Activated CD8-positive, alpha-beta memory T cell treated with anti-CD3 and anti-CD28 coated beads, Interleukin-2, amount 50 U/mL, for 4 hours (primary cell): ENCODE measurements around the gene ASGR1.
"Not testable (repeated sequence)": the region's sequence is repeated elsewhere in the genome, so short reads cannot be mapped to it uniquely, and the experiment has no call there.

Experiments
- DNase-seq: peaks from one replicate; pipeline ENCODE4 v3.0.0-alpha.2; 2020

The ASGR1 gene

DNA sequence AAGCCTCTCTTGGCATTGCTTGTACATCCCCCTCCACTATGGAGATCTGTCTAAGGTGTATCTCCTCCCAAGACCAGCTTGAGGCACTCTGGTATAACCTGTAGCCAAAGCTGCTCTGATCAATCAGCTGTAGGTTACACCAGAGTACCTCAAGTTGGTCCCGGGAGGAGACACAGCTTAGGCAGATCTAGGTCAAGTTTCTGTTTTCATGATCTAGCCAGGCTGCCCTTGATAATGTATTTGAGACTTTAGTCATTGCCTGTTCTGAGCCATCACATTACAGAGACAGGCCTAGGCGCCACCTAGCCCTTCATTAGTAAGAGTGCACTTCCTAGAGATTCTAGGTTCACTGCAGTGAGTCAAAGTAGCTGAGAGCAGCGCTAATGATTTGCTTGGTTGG, 31.4 kb downstream of the ASGR1 start:
- DNase-seq, result no peak

DNA sequence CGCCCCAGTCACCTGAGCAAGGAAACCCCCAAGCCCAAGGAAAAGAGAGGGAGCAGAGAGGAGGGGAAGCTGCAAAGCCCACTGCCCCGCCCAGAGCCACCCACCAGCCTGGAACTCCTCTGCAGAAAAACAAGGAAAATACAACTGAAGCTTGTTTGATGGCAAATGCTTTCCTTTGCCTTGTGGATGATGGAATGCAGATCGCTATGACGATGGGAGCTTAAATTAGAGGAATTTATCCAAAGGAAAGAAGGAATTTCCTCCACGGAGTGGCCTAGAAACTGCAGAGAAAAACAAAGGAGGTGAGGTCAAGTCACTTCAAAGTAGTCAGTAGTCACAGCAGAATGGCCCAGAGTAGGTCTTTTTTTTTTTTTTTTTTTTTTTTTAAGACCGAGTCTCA, 33.1 kb downstream of the ASGR1 start:
- no peak for DNase-seq

DNA sequence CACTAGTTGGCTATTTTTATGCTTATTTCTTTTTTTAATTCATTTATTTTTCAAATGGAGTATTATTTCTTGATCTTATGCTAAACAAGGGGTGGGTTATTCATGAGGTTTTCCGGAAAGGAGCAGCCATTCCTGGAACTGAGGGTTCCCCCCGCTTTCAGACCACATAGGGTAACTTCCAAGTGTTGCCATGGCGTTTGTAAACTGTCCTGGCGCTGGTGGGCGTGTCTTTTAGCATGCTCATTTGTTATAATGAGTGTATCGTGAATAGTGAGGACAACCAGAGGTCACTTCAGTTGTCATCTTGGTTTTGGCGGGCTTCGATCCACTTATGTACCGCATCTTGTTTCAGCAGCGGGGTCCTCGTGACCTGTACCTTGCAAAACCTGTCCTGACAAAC, 35.0 kb downstream of the ASGR1 start:
- no peak for DNase-seq

DNA sequence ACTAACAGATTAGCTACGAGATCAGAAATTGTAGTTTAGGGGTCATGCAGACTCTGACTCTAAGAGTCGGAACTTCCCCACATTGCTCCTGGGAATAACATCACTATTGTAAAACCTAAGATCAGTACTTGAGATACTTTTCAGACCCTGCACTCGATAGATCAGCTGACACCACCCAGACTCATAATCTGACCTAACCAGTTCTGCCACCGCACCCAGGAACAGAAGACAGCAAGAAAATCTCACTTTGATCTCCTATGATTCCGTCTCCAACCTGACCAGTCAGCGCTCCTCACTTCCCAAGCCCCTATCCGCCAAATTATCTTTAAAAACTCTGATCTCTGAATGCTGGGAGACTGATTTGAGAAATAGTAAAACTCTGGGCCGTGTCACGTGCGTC, 37.3 kb downstream of the ASGR1 start:
- DNase-seq, result no peak

DNA sequence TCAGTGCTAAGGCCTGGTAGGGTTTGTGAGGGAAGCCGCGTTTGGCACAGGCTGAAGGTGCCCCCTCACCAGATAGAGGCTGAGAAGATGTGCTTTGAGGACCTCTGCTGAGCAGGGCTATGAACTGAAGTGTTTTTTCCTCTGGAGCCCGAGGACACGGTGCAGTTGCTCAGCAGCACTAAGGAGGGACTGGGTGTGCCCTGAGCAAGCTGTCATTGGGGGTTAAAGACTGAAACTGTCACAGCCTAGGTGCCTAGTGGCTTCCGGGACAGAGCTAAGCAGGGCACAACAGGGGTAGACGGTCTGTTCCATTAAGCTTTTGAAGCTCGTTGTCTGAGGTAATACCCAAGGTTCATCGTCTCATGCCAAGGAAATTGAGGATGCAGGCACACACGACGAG, 39.8 kb downstream of the ASGR1 start:
- no peak for DNase-seq

DNA sequence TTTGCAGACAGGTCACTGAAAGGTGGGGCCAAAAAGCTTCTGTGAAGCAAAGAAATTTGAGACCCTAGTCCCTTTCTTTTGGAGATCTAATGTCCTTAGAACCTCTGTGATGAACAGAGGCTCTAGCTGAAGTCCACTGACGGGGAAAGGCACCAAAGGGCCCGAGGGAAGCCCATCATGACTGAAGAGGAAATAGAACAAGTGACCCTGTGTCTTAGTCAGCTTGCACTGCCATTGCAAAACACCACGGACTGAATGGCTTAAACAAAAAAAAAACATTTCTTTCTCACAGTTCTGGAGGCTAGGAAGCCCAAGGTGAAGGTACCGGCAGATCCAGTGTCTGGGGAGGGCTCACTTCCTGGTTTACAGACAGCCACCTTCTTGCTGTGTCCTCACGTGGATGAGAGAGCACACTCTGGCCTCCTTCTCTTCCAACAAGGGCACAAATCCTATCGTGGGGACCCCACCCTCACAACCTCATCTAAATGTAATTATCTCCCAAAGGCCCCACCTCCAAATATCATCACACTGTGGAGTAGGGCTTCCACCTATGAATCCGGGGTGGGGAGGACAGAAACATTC, 40.3 kb downstream of the ASGR1 start:
- no peak for DNase-seq

DNA sequence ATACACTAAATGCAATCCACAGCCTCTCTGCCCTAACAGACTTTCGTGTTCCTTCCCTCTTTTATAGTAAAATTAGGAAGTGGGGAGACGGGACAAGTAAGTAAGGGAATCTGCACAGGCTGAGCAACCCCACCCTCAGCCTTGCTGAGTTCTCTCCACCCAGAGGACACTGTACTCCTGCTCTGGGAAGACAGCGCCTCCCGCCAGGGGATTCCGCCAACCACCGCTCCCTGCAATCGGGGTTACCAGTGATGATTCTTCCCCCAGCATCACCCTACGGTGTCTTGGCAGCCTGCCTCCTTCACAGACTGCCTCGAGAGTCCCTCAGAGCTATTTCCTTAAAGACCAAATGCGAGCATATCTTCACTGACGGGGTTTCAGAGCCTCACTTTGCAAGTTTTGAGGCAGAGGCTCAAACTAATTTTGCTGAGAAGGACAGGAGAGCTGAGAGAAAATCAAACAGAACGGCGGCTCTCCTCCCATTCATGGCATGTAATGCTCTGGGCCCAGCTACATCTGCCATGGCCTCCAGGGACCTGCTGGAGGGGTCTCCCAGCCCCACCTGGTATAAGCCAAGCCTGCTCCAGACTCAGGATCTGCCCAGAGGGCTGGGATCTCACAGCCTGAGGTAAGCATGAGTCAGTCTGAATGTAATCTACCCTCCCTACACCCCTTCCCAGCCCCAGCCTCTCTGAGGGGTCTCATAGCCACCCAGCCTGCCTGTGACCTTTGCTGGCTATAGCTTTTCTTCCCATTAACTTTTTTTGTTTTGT, 41.8 kb downstream of the ASGR1 start:
- no peak for DNase-seq

DNA sequence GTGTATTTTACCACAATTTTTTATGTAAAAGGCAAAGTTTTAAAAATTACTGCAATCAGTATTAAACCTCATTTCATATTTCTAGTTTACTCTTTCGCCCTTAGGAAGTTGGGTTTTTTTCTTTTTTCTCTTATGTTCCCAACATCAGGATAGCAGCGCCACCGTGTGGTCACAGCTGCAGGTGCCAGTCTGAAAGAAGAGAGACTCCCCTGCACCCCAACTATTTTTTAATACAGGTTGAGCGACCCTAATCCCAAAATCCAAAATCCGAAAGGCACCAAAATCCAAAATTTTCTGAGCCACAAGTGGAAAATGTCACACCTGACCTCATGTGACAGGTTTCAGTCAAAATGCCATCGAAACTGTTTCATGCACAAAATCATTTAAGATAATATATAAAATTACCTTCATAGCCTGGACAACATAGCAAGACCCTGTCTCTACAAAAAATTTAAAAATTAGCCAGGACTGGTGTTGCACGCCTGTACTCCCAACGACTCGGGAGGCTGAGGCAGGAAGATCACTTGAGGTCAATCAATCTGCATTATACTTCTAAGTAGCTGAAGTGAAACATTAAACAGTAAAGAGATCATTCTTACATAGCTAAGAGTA, 42.8 kb downstream of the ASGR1 start:
- DNase-seq, result peak; percentile 81

DNA sequence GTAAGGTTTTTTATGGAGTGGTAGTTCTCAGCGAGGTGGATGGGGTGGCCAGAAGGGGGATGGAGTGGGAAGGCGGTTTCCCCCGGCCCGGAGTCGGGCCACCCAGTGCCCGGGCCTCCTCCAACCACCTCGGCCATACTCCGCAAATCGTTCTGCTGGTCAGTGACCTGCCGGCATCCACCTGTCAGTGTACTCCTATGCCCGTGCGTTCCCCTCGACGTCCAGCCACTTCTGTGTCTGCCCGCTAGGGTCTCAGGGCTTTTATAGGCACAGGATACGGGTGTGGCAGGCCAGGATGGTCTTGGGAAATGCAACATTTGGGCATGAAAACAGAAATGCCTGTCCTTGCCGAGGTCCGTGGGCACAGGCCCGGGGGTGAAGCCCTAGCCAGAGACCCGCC, 45.3 kb downstream of the ASGR1 start:
- DNase-seq, result no peak

DNA sequence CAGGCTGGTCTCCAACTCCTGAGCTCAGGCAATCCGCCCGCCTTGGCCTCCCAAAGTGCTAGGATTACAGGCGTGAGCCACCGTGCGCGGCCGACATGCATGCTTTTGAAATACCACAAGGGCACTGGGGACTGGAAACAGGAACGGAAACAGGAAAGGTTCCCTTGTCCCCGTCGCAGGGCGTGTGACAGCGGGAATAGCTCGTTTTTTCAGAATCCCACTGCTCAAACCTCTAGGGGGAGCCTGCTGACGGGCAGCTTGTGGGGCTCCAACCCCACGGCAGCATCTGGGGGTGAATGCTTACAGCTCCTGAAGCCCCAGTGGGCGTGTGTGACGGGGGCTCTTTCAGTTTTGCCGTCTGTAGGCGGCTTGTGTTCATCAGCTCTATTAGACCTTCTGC, 45.7 kb downstream of the ASGR1 start:
- peak; percentile 63 for DNase-seq

DNA sequence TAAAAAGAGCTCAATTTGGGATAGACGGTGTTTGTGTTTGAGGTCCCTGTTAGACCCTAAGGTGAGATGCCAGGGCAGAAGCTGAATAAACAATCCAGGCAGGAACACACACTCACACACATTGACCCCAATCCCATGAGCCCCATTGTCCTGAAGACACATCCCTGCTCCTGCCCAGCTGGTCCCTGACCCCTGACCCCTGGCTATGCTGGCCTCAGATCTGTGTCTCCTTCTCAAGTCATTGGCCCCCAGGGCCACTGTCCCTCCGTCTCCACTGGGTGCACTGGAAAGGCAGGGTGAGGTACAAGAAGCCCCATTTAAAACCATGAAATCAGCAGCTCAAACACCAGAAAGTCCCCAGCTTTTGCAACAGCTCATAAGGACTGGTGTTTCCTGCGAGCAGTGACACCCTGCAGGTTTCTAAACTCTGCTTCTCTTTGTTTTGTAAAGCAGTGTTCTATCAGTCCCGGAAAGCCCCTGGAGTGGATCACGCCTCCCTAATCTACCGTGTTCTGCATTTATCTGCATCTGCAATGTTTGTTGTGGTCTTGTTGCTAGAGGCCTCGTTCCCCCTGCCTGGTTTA, 46.6 kb downstream of the ASGR1 start:
- peak; percentile 52 for DNase-seq

DNA sequence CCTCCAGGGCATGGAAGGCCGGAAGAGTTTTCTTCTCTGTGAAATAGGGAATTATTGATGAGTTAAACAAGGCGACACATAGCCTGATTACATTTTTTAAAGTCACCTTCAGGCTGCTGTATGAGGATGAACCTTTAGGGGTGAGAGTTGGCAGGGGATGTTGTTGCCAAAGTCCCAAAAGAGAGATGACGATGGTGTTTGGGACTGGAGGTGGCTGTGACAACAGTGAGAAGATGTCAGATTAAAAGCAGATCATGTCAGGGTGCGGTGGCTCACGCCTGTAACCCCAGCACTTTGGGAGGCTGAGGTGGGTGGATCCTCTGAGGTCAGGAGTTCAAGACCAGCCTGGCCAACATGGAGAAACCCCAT, 47.8 kb downstream of the ASGR1 start:
- DNase-seq, result no peak

DNA sequence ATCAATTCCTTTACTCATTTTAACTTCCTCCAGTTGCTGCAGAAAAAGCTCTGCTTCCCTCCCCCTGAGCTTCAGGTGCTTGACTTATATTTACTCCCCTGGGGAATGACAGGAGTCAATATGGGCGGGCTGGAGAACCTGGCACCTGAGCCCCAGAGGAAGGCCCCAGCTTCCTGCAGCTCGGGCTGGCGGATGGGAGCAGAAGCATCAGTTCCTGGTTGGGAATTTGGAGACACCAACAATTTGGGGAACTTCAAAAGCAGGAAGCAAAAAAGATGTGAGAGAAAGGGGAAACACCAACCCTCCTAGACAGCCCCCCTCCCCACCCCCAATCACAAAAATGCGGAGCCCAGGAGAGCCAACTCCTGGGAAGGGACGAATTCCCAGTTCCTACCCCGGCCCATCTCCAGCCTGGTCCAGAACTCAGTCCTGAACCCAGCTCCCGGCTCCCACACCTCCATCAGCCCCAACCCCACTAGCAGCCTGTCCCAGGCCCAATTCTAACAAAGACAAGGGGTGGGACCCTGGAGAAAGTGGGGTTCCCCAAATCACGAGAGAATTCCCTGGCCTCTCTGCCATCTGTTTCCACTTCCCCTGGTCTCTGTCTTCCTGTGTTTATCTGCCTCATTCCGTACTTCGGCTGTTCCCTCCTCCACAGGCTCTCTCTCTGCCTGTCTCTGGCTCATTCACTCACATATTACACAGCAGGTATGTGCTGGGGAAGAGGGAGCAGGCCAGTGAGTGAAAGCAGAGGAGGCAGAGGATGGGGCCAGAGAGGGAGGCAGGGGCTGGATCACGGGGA, 48.3 kb downstream of the ASGR1 start:
- DNase-seq, result no peak

DNA sequence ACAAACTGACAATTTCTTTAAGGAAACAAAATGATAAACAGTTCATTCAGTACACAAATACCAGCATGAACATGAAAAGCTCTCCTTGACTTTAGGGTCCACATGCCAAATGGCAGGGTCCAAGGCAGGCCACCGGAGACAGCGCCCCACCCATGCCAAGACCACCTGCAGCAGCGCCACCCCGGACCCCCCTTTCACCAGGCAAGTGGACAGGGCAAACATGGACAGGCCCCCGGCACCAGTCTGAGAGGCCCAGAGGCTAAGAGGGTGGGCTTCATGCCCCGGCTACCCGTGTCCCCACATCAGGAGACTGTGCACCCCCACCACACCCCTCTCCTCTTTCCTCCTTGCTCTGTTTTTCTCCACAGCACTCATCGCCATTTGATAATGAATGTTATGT, 49.9 kb downstream of the ASGR1 start:
- no peak for DNase-seq

DNA sequence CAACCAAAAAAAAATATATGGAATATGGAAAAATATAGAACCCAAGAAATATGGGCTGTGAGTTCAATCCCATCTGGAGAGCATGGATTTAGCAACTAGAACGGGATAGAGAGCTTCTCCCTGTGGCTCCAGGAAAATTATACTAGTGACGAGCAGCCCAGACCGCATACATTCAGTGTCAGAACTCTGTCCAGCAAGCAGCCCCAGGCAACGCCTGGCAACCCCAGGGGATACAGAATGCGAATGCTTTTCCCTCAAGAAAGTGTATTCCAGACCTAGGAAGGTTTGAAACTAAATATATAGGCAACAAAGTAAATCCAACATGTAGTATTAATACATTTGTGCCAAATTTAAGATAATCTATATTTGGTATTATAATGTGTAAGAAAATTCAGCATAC, 51.0 kb downstream of the ASGR1 start:
- DNase-seq, result no peak

DNA sequence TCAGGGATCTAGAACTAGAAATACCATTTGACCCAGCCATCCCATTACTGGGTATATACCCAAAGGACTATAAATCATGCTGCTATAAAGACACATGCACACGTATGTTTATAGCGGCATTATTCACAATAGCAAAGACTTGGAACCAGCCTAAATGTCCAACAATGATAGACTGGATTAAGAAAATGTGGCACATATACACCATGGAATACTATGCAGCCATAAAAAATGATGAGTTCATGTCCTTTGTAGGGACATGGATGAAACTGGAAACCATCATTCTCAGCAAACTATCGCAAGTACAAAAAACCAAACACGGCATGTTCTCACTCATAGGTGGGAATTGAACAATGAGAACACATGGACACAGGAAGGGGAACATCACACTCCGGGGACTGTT, 51.7 kb downstream of the ASGR1 start:
- not testable (repeated sequence) for DNase-seq

DNA sequence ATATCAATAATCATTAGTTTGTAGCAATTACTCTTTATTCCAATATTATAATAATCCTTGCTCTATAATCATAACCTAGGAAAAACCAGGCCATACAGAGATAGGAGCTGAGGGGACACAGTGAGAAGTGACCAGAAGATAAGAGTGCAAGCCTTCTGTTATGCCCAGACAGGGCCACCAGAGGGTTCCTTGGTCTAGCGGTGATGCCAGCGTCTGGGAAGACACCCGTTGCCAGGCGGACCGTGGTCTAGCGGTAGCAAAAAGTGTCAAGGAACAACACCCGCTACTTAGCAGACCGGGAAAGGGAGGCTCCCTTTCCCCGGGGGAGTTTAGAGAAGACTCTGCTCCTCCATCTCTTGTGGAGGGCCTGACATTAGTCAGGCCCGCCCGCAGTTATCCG, 52.8 kb downstream of the ASGR1 start:
- not testable (repeated sequence) for DNase-seq

DNA sequence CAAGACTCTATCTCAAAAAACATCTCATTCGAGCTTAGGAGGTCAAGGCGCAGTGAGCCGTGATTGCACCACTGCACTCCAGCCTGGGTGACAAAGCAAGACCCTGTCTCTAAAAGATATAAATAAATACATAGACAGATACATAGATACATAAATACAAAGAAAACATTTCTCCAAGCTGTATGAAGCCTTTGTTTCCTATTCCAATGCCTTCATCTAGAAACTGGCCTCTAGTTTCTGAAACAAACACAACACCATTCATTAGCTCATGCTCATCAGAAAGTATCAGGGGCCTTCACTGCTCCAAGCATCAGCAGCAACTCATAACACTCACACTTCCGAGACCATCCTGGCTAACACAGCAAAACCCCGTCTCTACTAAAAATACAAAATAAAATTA, 54.2 kb downstream of the ASGR1 start:
- no peak for DNase-seq

DNA sequence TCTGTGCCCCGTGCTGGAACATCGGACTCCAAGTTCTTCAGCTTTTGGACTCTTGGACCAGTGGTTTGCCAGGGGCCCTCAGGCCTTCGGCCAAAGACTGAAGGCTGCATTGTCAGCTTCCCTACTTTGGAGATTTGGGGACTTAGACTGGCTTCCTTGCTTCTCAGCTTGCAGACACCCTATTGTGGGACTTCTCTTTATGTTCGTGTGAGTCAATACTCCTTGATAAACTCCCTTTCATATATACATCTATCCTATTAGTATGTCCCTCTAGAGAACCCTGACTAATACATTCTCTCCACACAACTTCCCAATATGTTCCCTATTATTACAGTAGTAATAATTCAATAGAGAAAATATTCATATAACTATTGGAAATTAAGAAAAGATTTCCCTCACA, 55.3 kb downstream of the ASGR1 start:
- DNase-seq, result no peak
